Measurements from ENCODE around the gene DAAM2. TPM values are rescaled to one million over a fixed set of nuclear protein-coding genes. Genes with fewer than 3 reads are reported as not detected.

DAAM2 gene
- total and polyA plus RNA-seq, 2 donors from 2014 or later = 6.9 to 19.8 TPM

GRCh38 chr6:39812496-39812852, 20.3 kb downstream of the DAAM2 start:
- FAIRE-seq = no peak
- TF ChIP-seq, protein P1, sequence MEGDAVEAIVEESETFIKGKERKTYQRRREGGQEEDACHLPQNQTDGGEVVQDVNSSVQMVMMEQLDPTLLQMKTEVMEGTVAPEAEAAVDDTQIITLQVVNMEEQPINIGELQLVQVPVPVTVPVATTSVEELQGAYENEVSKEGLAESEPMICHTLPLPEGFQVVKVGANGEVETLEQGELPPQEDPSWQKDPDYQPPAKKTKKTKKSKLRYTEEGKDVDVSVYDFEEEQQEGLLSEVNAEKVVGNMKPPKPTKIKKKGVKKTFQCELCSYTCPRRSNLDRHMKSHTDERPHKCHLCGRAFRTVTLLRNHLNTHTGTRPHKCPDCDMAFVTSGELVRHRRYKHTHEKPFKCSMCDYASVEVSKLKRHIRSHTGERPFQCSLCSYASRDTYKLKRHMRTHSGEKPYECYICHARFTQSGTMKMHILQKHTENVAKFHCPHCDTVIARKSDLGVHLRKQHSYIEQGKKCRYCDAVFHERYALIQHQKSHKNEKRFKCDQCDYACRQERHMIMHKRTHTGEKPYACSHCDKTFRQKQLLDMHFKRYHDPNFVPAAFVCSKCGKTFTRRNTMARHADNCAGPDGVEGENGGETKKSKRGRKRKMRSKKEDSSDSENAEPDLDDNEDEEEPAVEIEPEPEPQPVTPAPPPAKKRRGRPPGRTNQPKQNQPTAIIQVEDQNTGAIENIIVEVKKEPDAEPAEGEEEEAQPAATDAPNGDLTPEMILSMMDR (IDR thresholded peaks at IDR 0.05; ENCODE audit: borderline replicate concordance, extremely low read depth, insufficient read depth) = no peak
- Histone ChIP-seq H3K27ac (ENCODE audit: low read depth in 2 of 2, low read length in 2 of 2) (no peak overlapping the region), H3K9ac (ENCODE audit: low read length in 3 of 3) (no peak overlapping the region), H3K27me3 (ENCODE audit: control insufficient read depth, insufficient read depth, low read length) (no peaks in the 10 kb centered on the region), H3K4me1 (ENCODE audit: control insufficient read depth in 2 of 3, insufficient read depth in 2 of 3, low read depth in 1 of 3, low read length in 3 of 3) (peaks cover 0 to 4% (median 3%) of the 10 kb centered on the region in 3 donors), H3K4me3 (ENCODE audit: low read length in 3 of 3) (no peak overlapping the region), H3K36me3 (ENCODE audit: control insufficient read depth in 2 of 3, insufficient read depth in 3 of 3, low read length in 3 of 3) (no peaks in the 10 kb centered on the region), H3K9me3 (ENCODE audit: control insufficient read depth in 2 of 3, insufficient read depth in 1 of 3, low read length in 3 of 3) (no peaks in the 10 kb centered on the region)
- intact Hi-C loops (cut with DNase I) = no loop called here
- no peak for DNase-seq

DNA sequence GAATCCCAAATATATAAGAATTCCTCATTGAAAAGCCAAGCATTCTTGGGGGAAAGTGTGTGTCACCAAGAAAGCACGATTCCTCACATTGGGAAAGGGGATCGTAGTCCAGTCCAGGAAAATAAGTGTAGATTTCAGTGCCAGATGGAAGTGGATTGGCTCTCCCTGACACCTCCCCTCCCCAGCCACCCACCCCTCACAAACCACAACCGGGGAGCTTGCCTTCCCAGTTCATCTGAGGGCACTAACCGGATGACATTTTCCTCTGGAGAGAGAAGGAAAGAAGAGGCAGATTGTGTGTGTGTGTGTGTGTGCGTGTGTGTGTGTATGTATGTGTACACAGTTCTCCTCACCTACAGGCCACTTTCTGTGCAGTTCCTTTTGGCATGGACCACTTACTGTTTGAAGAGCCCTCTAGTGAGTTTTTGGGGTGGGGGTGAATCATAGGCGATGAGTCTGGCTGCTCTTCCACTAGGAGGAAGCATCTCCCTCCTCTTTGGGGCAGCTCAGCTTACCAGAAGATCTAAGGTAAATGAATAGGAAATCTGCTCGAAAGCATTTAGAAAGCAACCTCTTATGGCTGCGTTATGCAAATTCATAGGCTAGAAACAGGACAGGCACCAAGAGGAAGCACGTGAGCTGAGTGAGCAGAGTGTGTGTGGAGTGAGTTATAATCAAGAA, 20.8 kb downstream of the DAAM2 start:
- FAIRE-seq (no peak), DNase-seq (peak in 3 of 5 donors; percentile 35 to 67 (median 55))
- no peaks in the 10 kb centered on the region for H3K36me3 ChIP-seq (ENCODE audit: control insufficient read depth in 2 of 3, insufficient read depth in 3 of 3, low read length in 3 of 3)

DNA sequence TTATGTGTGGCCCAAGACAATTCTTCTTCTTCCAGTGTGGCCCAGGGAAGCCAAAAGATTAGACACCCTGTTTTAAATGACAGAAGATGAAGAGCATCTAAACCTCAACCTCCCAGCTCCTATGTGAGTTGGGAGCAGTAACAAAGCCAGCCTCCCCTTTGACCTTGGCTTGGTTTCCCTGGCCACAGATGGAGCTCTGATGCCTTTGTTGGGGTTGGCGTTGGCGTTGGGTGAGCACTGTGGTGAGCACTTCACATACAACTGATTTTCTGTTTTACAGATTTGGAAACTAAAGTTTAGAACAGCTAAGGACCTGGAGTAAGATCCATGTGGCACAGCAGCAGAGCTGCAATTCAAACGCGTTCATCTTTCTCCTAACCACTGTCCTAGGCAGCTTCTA, 22.1 kb downstream of the DAAM2 start:
- Histone ChIP-seq H3K27ac (ENCODE audit: low read depth in 2 of 2, low read length in 2 of 2) (no peak overlapping the region), H3K27me3 (ENCODE audit: control insufficient read depth, insufficient read depth, low read length) (no peaks in the 10 kb centered on the region), H3K9ac (ENCODE audit: low read length in 3 of 3) (no peak overlapping the region), H3K4me1 (ENCODE audit: control insufficient read depth in 2 of 3, insufficient read depth in 2 of 3, low read depth in 1 of 3, low read length in 3 of 3) (peaks cover 0 to 3% (median under 1%) of the 10 kb centered on the region in 3 donors), H3K36me3 (ENCODE audit: control insufficient read depth in 2 of 3, insufficient read depth in 3 of 3, low read length in 3 of 3) (no peaks in the 10 kb centered on the region), H3K4me3 (ENCODE audit: low read length in 3 of 3) (no peak overlapping the region), H3K9me3 (ENCODE audit: control insufficient read depth in 2 of 3, insufficient read depth in 1 of 3, low read length in 3 of 3) (no peaks in the 10 kb centered on the region)
- no peak for DNase-seq
- intact Hi-C loops (cut with DNase I) = no loop called here
- FAIRE-seq = no peak
- TF ChIP-seq, protein P1 (IDR thresholded peaks at IDR 0.05; ENCODE audit: borderline replicate concordance, extremely low read depth, insufficient read depth) = no peak

More for the DNA sequence above, 20.8 kb downstream of the DAAM2 start:
- Histone ChIP-seq H3K27ac (ENCODE audit: low read depth in 2 of 2, low read length in 2 of 2) (peak overlapping the region; percentile 15 to 23), H3K27me3 (ENCODE audit: control insufficient read depth, insufficient read depth, low read length) (no peaks in the 10 kb centered on the region), H3K9me3 (ENCODE audit: control insufficient read depth in 2 of 3, insufficient read depth in 1 of 3, low read length in 3 of 3) (no peaks in the 10 kb centered on the region), H3K4me3 (ENCODE audit: low read length in 3 of 3) (no peak overlapping the region), H3K9ac (ENCODE audit: low read length in 3 of 3) (no peak overlapping the region), H3K4me1 (ENCODE audit: control insufficient read depth in 2 of 3, insufficient read depth in 2 of 3, low read depth in 1 of 3, low read length in 3 of 3) (peaks cover 0 to 4% (median 3%) of the 10 kb centered on the region in 3 donors)
- intact Hi-C loops (cut with DNase I) = no loop called here
- TF ChIP-seq, protein P1 (IDR thresholded peaks at IDR 0.05; ENCODE audit: borderline replicate concordance, extremely low read depth, insufficient read depth) = no peak

Measured in kidney (tissue), 14 donors.